H1 (cell line): Measurements from ENCODE around the gene NYAP2. TPM values are rescaled to one million over a fixed set of nuclear protein-coding genes. Genes with fewer than 3 reads are reported as not detected.

Source experiments
- polyA plus RNA-seq, 7 experiments: library from polyadenylated mRNA; depleted of rRNA in 3 of 7; stranded (reverse) in 5 of 7; unstranded in 2 of 7; fragments of >200 nt in 5 of 7; fragments of 200-250 nt in 2 of 7; gene quantifications; 1 replicate in 5 of 7; 2 replicates in 1 of 7; 4 replicates in 1 of 7; pipeline versions ENCODE4 v1.2.1 to v1.2.3, GENCODE V29; 2011 to 2013; ENCODE audit warnings: missing spikeins in 2 of 7, mixed read lengths in 2 of 7
- small RNA-seq: library from polyadenylated mRNA; stranded (forward); fragments of <200 nt; extraction: miRNeasy Mini kit (QIAGEN cat#:217004); gene quantifications from one replicate; pipeline ENCODE3, GENCODE V24; 2013; ENCODE audit not compliant: insufficient read depth
- total RNA-seq: library from RNA; stranded (reverse); fragmentation: NEBNext Ultra II Directional; extraction: Animal tissue kit (Norgen Biotek cat#: 25700); gene quantifications from 2 replicates; pipeline ENCODE4 v1.2.1, GENCODE V29; 2021

The NYAP2 gene
- total and polyA plus RNA-seq, 2 of the 8 experiments (the other 6 are each of a cell fraction or from before 2014, with no cell fraction given): not detected

Small RNAs within 50 kb of the gene (small RNA-seq; reads per million reads assigned to genes)
- gene AC016717.1: not detected
